Tibial nerve (tissue), 4 donors: Measurements from ENCODE around the gene ZNF117.
"Not testable (repeated sequence)": the region's sequence is repeated elsewhere in the genome, so short reads cannot be mapped to it uniquely, and the experiment has no call there.

Source experiments
- CTCF ChIP-seq, 5 experiments: fragments of 200-600 bp in 3 of 5; fragments of 450-650 bp in 2 of 5; sonication (generic) in 3 of 5; IDR thresholded peaks; one replicate each; pipeline ENCODE4 v1.5.1; 2016 to 2019; ENCODE audit warnings: antibody characterized with exemption in 5 of 5, mild to moderate bottlenecking in 3 of 5, moderate library complexity in 2 of 5
- EP300 ChIP-seq, 2 donors: sonication (generic); formaldehyde crosslinking; IDR thresholded peaks; one replicate each; pipeline ENCODE4 v1.6.1; 2017; ENCODE audit warnings: antibody characterized with exemption in 2 of 2, mild to moderate bottlenecking in 1 of 2
- POLR2A ChIP-seq, 2 donors: fragments of 450-650 bp; IDR thresholded peaks; one replicate each; pipeline ENCODE4 v1.6.1; 2017; ENCODE audit warnings: antibody characterized with exemption in 2 of 2, mild to moderate bottlenecking in 2 of 2, moderate library complexity in 2 of 2

- TF ChIP-seq CTCF, POLR2A, EP300 (IDR thresholded peaks at IDR 0.05): not testable (repeated sequence)
Measured at GRCh38 chr7:65034120-65034782, 43.4 kb upstream of the ZNF117 start.
